MCF 10A (cell line): Measurements from ENCODE around the gene PCBP2. TPM values are rescaled to one million over a fixed set of nuclear protein-coding genes. Genes with fewer than 3 reads are reported as not detected.

Source experiments
- BruUV-seq: library from RNA; stranded (reverse); fragments of 400-500 nt; replicated peaks from 2 replicates; lab custom pipeline; 2021; lab: Mats Ljungman, UMichigan
- CTCF ChIA-PET: fragments of 300-600 bp; sonication (Branson Sonifier 250); formaldehyde crosslinking; extraction: SDS; loops from one replicate; lab custom pipeline; 2021; ENCODE audit warnings: antibody characterized with exemption, inconsistent platforms; lab: Yijun Ruan, JAX
- POLR2A ChIA-PET: fragments of 300-600, 350-650 bp; sonication (Branson Sonifier 250); formaldehyde crosslinking; extraction: SDS; loops from one replicate; lab custom pipeline; 2020; ENCODE audit warnings: antibody characterized with exemption, inconsistent platforms; lab: Yijun Ruan, JAX
- DNase-seq: peaks from one replicate; pipeline ENCODE4 v3.0.0-alpha.2; 2018; ENCODE audit not compliant: unreplicated experiment
- H3K27ac Mint-ChIP-seq: one replicate; pipeline ENCODE4 v1.8.0; 2022; ENCODE audit warnings: mild to moderate bottlenecking, low read depth, mixed read lengths; ENCODE audit not compliant: unreplicated experiment
- H3K27me3 Mint-ChIP-seq: one replicate; pipeline ENCODE4 v1.8.0; 2022; ENCODE audit warnings: mixed read lengths; ENCODE audit not compliant: insufficient read depth, unreplicated experiment
- H3K36me3 Mint-ChIP-seq: one replicate; pipeline ENCODE4 v1.8.0; 2022; ENCODE audit warnings: mild to moderate bottlenecking, moderate library complexity, mixed read lengths; ENCODE audit not compliant: insufficient read depth, unreplicated experiment
- H3K4me1 Mint-ChIP-seq: one replicate; pipeline ENCODE4 v1.8.0; 2022; ENCODE audit warnings: mixed read lengths; ENCODE audit not compliant: insufficient read depth, unreplicated experiment
- H3K4me3 Mint-ChIP-seq: one replicate; pipeline ENCODE4 v1.8.0; 2022; ENCODE audit warnings: mild to moderate bottlenecking, moderate library complexity, mixed read lengths; ENCODE audit not compliant: unreplicated experiment
- H3K9me3 Mint-ChIP-seq: one replicate; pipeline ENCODE4 v1.8.0; 2022; ENCODE audit warnings: mixed read lengths; ENCODE audit not compliant: unreplicated experiment
- CTCF ChIP-seq: fragments of 200-600 bp; IDR thresholded peaks from one replicate; pipeline ENCODE4 v1.8.0; 2022; ENCODE audit warnings: antibody characterized with exemption, mild to moderate bottlenecking; ENCODE audit not compliant: unreplicated experiment
- intact Hi-C: fragments of 100-400 bp; cut with micrococcal nuclease; formaldehyde crosslinking; loops from 2 replicates; pipeline ENCODE4 v1.14.1; 2022
- total RNA-seq: library from RNA; stranded (reverse); gene quantifications from 2 replicates; pipeline ENCODE4 v1.2.3, GENCODE V29; 2022

Gene PCBP2
- total RNA-seq, 1 experiment from 2014 or later: 1,037 TPM

DNA sequence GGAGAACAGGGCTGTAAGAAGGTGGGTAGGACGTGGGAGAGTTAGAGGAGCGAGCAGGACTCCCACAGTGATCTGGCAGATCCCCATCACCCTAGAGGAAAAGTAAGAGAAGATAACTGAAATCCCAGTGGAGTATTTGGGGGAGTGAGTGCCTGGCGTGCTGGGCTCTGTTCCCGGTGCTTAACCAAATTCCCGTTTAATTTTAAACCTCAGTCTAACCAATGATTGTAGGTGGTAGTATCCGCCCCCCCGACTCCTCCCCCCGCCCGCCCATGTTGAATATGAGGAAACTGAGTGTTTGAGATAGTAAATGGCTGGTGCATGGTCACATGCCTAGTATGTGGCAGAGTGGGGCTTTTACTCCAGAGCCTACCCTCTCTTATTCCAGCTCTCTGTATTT, 50.4 kb downstream of the PCBP2 start:
- no peak for TF ChIP-seq CTCF
- peaks cover 38% of the 10 kb centered on the region for H3K36me3 Mint-ChIP-seq
- H3K4me1 Mint-ChIP-seq: peaks cover 28% of the 10 kb centered on the region
- POLR2A ChIA-PET: interaction anchor here (1.2 to 3.7 kb wide), 5 partner anchors 8 to 124 kb away, joined by 3 to 40 read pairs (median 12); partner anchors contain the start of gene ATF7
- H3K4me3 Mint-ChIP-seq: peak overlapping the region; percentile 80
- CTCF ChIA-PET: interaction anchor here (0.5 to 0.6 kb wide), 3 partner anchors 35 to 436 kb away, joined by 3 to 4 read pairs (median 3); no protein-coding TSS in a partner anchor
- H3K27ac Mint-ChIP-seq: peak overlapping the region; percentile 93
- no TSS peak for BruUV-seq
- intact Hi-C loops: no loop called here
- no peak for DNase-seq
- H3K27me3 Mint-ChIP-seq: no peaks in the 10 kb centered on the region
- H3K9me3 Mint-ChIP-seq: no peaks in the 10 kb centered on the region

DNA sequence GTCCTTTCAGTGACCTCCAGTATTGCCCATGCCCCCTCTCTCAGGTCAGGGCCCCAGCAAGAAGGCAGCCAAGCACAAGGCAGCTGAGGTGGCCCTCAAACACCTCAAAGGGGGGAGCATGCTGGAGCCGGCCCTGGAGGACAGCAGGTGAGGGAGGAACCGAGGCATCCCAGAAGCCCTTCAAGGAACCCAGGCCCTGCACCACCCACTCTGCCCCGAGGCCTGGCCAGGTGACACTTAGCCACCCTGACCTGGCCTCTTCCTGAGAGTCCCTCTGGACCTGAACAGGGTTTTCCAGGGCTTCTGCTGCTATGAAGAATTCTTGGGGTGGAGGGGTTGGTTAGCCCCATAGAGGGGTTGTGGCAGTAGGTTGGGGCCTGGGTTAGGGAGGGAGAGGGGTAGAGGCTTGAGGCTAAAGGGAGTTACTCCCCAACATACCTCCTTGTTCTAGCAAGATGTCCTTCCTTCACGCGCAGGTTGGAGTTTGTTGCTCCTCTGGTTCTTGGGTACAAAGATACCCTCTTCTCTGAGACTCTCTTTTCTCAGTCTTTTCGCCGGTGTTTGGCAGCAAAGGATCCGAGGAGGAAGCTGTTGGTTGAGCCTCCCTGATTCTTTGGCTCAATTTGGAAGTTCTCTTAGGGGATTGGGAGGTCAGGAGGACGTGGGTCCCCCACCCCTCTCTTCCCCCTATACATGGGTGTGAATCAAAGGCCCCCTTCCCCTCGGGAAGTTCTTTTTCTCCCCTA, 51.3 kb downstream of the PCBP2 start:
- no peaks in the 10 kb centered on the region for H3K9me3 Mint-ChIP-seq
- peak overlapping the region; percentile 47 for H3K4me3 Mint-ChIP-seq
- peaks cover 24% of the 10 kb centered on the region for H3K4me1 Mint-ChIP-seq
- H3K27ac Mint-ChIP-seq: no peak overlapping the region
- no peak for TF ChIP-seq CTCF
- intact Hi-C loops: no loop called here
- no TSS peak for BruUV-seq
- no peak for DNase-seq
- POLR2A ChIA-PET: interaction anchor here (1.2 to 1.3 kb wide), 2 partner anchors 26 to 50 kb away, joined by 3 read pairs; no protein-coding TSS in a partner anchor
- peaks cover 35% of the 10 kb centered on the region for H3K36me3 Mint-ChIP-seq
- H3K27me3 Mint-ChIP-seq: no peaks in the 10 kb centered on the region
- CTCF ChIA-PET: interaction anchor here (0.6 to 1.1 kb wide), 3 partner anchors 153 to 242 kb away, joined by 3 to 4 read pairs (median 4); no protein-coding TSS in a partner anchor

DNA sequence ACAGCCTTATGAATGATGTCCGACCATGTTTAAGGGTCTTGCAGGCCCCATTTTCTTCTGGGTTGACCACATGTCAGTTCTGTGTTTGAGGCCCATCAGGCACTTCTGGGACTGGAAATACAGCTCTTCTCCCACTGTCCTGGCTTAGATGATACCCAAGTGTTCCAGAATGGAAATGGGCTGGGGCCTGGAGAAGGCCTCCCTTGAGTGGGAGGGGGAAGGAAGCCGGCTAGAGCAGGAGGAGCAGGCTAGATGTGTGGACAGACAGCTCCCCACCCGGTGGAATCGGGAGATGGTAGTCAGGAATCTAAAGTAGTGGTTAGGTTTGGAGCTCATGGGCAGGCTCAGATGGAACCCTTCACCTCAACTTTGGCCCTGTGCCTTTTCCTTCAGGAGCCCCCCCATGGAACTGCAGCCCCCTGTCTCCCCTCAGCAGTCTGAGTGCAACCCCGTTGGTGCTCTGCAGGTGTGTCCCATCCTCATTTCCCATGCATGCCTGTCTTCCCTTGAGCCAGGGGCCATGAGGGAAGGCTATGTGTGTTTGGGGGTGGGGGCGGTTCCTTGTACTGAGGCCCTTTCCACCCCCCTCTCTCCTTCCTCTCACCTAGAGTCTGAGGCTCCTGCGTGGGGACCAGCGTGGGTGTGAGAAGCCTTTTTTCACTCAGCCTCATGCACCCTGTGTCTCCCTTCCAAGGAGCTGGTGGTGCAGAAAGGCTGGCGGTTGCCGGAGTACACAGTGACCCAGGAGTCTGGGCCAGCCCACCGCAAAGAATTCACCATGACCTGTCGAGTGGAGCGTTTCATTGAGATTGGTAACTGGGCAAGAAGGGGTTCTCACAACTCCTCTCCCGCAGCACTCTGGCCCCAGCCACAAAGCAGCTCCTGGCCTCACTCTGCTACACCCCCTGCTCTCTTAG, 52.4 kb downstream of the PCBP2 start:
- no peak for TF ChIP-seq CTCF
- ChIA-PET POLR2A (no interaction called here), CTCF (interaction anchor here (0.6 to 1.1 kb wide), 3 partner anchors 108 to 239 kb away, joined by 3 read pairs; no protein-coding TSS in a partner anchor)
- Mint-ChIP-seq H3K9me3 (no peaks in the 10 kb centered on the region), H3K27me3 (no peaks in the 10 kb centered on the region), H3K36me3 (peaks cover 44% of the 10 kb centered on the region), H3K4me1 (peaks cover 19% of the 10 kb centered on the region), H3K4me3 (no peak overlapping the region), H3K27ac (no peak overlapping the region)
- intact Hi-C loops: loop anchor here (2.0 kb wide), 1 partner anchor 59 kb away; no protein-coding TSS in a partner anchor
- no TSS peak for BruUV-seq
- DNase-seq: no peak
